GM21619 (cell line): ENCODE results near the gene DUSP9.

Experiments
- ATAC-seq: cut with Tn5 transposase; IDR thresholded peaks from one replicate; pipeline ENCODE4 v1.9.1; 2021; ENCODE audit not compliant: unreplicated experiment

DUSP9 gene

DNA sequence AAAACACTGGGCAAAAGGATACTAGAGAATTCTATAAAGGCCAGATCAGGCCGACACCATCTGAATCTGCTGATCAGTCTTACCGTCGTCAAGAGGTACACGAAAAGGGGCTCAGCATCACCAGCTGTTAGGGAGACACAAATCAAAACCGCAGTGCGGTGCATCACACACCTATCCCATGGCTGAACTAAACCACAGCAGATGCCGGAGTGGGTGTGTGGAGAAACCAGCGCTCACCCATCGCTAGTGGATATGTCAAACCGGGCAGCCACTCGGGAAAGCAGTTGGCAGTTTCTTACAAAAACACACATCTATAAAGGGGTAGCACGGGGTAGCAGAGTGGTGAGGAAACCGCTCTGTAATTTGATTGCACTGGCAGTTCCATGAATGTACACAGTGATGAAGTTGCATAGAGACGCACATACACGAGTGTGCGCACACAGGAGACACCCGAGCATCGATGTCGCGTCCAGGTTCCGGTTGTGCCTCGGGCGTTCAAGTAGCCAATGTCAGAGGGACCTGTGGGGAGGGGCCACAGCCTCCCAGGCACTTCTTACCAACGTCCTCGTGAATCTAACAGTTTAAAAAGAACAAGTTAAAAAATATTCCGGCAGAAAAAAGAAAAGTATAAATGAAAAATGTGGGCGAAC is 24.9 kb upstream of the DUSP9 start:
- no peak for ATAC-seq

DNA sequence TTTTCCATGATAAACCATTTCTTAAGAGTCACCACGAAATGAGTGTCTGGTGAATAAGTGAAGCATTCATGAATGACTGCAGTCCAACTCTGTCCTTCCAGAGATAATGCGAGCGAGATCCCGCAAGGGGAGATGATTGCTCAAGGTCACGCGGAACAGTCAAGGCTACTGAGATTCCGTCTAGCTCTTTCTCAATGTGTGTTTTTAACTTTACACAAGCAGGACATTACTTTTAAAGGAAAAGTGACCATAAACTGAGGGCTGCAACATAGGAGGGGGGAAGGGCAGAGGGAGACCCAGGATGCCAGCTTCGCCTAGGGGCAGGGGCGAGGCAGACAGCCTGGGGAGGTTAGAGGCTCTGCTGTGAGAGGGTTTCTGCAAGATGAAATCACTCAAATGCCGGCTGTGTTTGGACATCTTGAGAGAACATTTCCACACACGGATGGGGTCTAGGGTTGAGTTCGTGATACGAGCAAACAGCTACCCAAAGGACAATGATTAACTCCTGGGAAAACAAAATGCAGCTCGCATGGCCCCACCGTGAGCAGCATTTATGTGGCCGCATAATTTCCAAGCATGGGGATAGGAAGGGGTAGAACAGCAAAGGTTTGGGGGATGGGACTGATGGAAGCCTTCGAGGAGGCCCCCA is 24.2 kb upstream of the DUSP9 start:
- ATAC-seq: no peak

DNA sequence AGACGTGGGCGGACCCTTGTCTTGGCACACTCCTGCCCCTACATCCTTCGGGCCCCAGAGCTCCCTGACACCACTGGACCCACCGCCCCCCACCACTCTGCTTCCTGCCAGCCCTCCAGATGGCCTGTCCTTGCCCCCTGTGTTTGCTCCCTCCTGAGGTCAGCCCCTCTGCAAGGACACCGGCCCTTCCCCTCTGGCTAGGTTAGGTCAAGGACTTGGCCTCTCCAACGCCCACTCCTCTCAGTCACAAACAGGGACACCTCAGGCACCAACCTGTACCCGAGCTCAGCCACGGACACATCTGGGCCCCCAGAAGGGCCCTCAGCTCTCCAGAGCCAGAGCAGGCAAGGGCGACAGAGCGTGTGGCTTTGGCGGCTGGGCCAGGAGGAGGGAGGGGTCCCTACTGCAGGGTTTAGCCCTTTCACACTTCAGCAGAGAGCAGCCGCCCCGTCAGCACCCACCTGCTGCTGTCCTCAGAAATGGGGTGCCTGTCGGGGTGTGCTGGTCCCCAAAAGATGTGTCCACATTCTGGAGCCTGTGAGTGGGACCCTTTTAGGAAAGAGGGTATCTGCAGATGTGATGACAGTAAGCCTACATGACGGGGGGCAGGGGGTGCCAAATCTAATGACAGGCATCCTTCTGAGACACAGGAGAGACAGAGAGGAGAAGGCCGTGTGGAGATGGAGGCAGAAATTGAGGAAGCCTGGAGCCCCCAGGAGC is 23.5 kb upstream of the DUSP9 start:
- ATAC-seq: no peak

DNA sequence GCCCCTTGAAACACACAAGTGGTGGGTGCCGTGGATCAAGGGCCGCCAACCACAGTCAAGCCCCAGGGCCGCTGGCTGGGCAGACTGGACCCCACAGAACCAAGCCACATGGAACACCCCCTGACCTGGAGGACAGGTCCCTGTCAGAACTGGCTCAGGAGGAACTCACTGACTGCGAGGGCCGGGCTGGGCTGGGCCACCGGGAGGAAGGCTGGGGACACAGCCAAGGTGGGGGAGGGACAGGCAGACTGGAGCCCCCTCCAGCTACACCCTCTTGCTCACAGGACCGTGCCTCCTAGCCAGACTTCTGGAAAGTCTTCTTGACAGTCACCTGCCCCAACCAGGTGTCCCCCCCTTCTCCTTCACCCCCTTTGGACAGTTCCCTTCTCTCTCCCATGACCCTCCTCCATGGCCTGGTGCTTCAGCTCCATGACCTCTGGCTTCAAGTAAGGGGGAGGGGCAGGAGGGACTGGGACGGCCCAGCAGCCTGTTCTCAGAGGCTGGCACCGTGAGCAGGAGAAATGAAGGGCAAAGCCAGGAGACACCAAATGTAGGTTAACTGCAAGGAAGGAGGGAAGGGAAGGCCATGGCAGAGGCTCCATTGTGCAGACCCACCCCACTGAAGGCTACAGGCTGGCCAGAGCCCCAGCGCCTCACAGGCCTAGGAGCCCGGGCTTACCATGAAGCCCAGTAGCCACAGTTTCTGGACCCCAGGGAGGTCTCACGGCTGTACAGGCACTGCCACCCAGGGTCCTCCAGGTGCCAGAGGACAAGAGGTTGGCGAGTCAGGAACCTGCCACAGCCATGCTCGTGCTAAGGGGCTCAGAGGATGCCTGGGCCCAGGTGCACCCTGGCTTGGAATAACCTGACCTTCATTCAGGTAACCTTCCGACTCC is 22.6 kb upstream of the DUSP9 start:
- no peak for ATAC-seq

DNA sequence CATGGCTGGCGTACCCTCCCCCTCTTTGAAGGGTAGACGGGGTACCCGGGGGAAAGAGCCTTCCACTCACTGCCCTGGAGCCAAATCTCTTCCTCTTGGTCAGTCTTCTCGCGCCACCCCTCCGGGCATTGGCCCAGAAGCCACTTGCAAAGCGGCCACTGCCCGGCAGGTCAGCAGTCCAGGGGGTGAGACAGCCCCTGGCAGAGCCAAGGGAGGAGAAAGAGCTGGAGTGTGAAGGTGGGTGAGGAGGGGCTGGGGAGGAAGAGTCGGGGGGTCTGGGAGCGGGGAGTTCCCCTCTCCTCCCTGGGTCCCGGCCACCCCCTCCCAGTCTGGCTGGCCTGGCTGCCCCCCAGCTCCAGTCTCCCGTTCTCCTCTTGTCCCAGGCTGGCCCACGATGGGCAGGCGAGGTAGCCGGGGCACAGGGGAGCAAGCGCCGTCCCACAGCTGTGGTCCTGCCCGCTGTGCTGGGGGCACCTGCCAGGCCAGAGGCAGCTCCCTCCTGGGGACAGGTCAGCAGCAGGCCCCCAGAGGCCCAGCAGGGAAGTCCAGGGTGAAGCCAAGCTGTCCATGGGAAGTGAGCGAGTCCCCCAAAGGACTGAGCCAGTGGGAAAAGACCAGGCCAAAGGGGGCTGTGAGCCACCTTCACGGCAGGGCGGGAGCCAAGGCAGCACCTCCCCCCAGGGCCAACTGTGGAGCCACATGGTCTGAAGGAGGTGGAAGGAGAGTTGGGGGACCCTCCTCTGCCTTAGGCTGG is 21.6 kb upstream of the DUSP9 start:
- ATAC-seq: no peak

DNA sequence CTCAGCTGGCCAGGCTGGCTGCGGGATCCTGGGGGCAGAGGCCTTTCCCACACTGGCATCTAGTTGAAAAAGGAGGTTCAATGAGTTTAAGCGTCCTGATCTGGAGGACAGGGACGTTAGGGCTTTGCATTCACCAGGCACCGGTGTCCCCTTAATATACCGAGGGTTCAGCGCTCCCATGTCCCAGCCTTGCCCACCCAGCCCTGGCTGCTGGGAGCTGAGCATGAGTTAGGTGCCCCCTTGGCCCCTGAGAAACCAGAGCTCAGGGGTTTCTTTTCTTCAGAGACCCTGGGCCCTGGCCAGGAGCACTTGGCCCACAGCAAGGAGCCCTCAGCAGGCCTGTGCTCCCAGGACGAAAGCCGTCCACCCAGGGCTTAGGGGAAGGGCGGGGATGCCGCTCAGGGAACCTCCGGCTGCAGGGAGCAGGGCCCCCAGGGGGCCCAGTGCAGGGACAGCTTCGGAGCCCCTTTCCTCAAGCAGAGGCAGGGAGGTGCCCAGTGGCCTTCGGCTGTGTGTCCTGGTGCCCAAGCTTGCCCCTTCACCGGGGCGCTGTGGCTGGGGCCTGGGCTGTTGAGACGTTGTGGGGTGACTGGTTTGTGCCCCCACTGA is 20.9 kb upstream of the DUSP9 start:
- ATAC-seq: no peak

DNA sequence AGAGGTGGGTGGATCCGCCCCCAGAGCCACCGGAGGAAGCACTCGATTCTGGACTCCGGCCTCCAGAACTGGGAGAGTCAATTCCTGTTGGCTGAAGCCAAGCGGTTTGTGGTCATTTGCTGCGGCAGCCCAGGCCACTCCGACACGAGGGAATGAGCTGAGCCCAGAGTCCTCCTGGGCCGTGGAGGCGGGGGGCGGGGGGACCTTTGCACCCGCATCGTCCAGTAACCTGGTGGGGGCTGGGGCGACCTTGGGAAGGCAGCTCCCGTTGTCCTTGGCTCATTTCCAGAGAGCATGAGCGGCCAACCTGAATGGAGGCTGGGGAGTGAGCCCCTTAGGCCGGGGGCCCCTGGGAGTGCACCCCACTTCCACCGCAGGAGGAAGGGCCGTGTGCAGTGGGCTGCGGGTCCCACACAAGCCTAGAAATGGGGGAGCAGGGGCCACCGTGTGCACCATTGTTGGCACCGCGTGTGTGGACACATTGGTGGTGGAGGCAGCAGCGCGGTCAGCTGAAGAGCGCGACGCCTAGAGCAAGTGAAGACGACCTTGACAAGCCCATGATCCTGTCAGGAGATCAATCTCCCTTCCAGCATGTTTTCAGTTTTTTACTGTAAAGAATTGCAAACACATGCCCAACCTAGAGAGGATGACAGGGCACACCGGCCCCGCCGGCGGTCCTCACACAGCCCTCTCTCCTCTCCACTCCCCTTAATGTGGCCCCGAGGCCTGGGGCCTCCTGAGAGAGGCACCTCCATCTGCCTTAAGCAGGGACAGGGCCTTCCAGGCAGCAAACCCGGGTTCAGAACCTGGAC is 19.9 kb upstream of the DUSP9 start:
- ATAC-seq: no peak

DNA sequence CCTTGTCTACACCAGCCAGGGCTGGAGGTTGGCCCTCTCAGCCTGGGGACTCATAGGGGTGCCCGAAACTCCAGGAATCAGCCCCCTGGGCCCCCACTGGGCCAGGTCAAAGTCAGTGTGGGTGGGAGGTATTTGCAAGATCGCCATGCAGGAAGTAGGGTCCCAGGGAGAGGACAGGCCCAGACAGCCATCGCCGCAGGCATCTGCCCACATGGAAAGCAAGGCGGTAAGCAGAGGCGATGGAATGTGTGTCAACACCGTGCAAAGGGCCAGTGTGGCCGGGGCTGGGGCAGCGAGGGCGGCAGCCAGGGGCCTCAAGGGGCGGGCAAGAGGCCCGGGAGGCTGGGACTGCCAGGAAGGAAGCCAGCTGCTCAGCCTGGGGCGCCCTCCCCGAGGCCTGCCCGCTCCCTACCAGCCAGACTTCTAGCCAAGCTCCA is 19.3 kb upstream of the DUSP9 start:
- ATAC-seq: no peak

DNA sequence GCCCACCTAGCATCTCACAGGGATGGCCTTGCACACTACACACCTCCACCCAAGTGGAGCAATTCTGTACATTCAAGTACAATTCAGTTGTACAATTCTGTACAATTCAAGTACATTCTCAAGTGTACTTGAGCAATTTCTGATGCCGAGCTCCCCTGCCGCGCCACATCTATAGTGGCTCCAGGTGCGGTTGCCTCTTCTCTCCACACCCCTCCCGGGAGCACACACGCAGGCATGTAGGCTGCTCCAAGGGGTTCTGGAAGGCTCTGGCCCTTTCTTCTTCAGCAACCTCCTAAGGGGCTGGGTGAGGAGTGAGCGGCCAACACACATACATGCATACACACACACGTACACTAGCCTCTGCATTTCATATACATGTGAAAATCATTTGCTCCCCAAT is 18.9 kb upstream of the DUSP9 start:
- no peak for ATAC-seq

DNA sequence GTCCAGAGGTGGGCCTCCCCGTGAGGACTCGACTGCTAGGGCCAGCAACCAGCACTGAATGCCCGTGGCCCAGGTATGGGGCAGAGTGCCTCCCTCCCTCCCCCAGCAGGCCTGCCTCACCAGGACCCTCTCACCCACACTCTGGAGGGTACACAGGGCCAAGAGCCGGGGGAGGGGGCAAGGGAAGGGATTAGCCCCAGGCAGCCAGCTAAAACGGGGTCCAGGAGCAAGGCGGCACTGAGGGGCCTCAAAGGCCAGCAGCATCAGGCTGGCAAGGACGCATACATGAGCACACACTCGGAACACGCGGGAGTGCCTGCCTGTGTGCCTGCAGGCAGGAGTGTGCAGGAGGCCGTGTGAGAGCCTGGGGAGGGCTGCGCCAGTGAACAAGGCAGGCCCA is 18.3 kb upstream of the DUSP9 start:
- no peak for ATAC-seq

DNA sequence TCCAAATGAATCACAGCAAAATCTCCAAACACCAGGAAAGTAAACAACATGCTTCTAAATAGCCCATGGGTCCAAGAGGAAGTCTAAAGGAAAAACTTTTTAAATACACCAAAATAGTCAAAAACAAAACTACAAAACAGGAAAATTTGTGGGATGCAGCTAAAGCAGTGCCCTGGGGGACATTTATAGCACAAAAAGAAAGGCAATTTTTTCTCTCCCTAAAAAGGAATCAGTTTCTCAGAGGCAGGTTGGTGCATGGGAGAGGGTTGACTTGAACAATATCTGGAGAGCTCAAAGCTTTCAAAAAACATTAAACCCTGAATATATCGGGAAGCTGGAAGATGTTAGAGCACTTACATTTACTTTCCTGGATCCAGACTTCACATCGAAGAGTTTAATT is 15.7 kb upstream of the DUSP9 start:
- ATAC-seq: no peak

DNA sequence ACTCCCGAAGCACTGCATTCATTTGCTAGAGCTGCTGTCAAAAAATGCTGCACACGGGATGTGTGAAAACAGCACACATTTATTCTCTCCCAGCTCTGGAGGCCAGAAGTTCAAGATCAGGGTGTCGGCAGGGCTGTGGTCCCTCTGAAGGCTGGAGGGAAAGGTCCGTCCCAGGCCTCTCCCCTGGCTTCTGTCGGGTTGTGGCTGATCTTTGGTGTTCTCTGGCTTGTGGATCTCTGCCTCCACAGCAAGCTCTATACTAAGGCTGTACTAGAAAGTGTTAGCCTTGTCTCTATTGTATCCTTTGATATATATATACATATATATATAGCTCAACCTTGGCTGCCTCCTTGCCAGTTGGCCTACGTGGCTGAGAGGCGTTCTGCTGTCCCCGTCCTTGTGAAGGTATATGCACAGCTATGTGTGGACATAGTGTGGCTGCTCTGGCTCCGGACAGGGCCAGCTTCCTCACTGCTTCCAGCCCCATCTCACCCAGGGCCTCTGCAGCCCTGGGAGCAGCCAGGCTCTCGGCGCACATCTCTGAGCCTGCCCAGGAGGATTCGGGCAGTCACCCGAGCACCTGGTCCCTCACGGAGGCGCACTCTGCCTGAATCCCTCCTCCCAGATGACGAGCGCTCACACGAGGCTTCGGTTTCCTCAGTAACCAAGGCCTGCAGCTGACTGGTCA is 15.0 kb upstream of the DUSP9 start:
- ATAC-seq: no peak

DNA sequence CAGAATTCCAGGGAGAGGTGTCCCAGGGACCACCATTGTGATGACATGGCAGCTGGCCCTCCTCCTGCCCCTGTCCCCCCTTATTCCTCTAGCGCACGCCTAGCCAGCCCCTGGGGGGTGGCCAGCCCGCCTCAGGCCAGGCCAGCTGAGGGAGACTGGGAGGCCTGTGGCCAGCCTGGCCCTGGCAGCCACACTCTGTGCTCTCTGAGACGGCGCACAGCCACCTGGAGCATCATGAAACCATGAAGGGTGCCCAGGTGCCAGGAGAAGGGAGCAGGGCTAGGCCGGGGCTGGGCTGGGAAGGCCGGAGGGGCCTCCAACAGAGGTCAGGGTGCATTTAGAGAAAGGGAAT is 14.4 kb upstream of the DUSP9 start:
- ATAC-seq: no peak

DNA sequence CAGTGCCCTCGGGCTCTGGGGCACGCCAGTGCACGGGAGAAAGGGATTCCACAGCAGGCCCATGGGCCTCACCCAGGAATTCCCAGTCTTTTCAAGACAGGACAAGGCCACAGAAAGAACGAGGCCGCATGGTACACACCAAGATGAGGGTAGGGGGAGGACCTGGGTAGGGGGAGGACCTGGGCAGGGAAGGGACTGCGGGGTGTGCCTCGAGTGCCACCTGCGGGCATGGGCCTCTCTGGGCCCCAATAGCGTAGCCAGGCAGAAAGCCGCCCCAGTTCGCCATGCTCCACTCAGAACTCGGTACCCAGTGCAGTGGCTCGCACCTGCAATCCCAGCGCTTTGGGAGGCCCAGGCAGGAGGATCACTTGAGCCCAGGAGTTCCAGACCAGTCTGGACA is 14.0 kb upstream of the DUSP9 start:
- ATAC-seq: no peak

DNA sequence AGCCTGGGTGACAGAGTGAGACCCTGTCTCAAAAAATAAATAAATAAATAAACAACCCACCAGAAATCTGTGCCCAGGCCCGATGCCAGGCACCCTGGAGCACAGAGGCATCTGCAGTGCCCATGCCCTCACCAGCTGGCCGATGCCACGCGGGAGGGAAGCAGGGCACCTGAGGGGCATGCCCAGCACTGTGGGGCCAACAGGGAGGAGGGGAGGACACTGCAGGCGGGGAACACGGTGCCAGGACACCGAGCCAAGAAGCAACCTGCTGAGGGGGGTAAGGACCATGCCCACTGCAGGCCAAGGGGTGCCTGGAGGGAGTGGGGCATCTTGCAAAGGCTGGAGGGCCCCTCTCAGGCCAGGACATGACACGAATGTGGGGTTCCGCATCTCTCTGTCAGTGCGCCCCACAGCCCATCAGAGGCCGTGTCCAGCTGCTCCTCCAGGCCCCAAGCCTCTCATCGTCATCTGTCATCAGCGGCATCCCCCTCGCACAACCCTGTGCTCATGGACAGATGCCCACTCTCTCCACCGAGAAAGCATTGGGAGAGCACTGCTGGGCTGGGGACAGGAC is 13.3 kb upstream of the DUSP9 start:
- no peak for ATAC-seq

DNA sequence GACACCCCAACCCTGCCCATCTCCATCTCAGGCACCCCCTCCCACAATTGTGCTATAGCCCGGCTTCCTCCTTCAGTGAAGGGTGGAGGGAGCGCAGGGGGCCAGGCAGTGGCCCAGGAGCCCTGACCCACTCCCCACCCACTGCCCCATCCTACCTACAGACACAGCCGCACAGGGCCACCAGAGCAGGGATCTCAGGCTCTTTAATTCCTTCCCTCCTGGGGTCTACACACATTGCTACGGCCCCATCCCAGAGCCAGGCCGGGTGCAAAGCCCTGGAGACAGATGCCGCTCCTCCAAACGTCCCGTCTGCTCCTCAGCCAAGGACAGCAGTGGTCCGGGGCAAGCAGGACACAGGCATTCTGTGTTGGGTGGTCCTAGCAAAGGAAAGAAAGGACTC is 12.8 kb upstream of the DUSP9 start:
- ATAC-seq: no peak

DNA sequence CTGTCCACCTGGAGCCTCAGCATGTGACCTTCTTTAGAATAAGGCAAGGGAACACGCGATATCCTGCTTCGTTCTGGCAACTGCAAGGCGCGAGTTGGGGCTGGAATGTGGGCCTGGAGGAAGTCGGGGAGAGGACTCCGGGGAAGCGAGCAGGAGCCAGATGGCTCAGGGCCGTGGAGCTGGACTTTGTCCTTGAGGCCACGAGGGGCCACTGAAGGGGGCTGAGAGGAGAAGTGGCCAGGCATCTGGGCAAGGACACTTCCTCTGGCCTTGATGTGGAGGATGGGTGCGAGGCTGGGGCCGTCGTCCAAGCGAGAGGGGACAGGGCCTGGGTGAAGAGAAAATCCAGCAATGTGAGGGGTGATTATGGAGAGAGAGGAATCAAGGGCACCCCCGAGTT is 12.2 kb upstream of the DUSP9 start:
- no peak for ATAC-seq

DNA sequence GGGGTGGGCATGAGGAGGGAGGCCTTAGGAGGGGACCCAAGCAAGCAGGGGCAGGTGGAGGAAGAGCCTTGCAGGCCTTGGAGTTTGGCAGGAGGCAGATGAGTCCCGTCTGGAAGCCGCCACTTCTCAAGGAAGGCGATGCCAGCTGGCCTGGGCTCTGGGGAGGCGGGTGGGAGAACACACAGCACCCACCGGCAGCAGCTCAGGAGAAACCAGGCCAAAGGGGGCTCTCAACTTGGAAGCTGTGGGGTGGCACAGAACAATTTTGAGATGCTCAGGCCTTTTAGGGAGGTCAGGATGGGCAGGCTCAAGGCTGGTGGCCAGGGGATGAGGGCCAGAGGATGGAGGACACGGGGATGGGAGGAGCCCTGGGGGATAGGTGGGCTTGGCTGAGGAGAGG is 11.6 kb upstream of the DUSP9 start:
- no peak for ATAC-seq
